KMS-11 (cell line): ENCODE data around the gene TOMM7.

Experiments
- H2AFZ ChIP-seq: fragments of 200-600 bp; sonication (generic); 2 replicates; pipeline ENCODE4 v1.6.1; 2016; ENCODE audit warnings: antibody characterized with exemption, mixed run types, low read depth
- H3K27ac ChIP-seq: fragments of 200-600 bp; sonication (generic); 2 replicates; pipeline ENCODE4 v1.6.1; 2016; ENCODE audit warnings: mild to moderate bottlenecking, mixed run types
- H3K27me3 ChIP-seq: fragments of 200-600 bp; sonication (generic); 2 replicates; pipeline ENCODE4 v1.6.1; 2017; ENCODE audit warnings: mild to moderate bottlenecking, low read depth, mixed run types, moderate library complexity; ENCODE audit not compliant: insufficient read depth
- H3K36me3 ChIP-seq: fragments of 200-600 bp; sonication (generic); 2 replicates; pipeline ENCODE4 v1.6.1; 2017; ENCODE audit warnings: mild to moderate bottlenecking, mixed run types; ENCODE audit not compliant: insufficient read depth
- H3K4me1 ChIP-seq: fragments of 200-600 bp; sonication (generic); 2 replicates; pipeline ENCODE4 v1.6.1; 2016; ENCODE audit warnings: mild to moderate bottlenecking, low read depth, mixed run types; ENCODE audit not compliant: poor library complexity, severe bottlenecking
- H3K4me2 ChIP-seq: fragments of 200-600 bp; sonication (generic); 2 replicates; pipeline ENCODE4 v1.7.0; 2016; ENCODE audit warnings: mild to moderate bottlenecking, mixed run types
- H3K4me3 ChIP-seq: fragments of 200-600 bp; sonication (generic); IDR thresholded peaks from 2 replicates; pipeline ENCODE4 v1.6.1; 2017; ENCODE audit warnings: low read depth, low read length, mixed read lengths; ENCODE audit not compliant: insufficient read depth
- H3K79me2 ChIP-seq: fragments of 200-600 bp; sonication (generic); 2 replicates; pipeline ENCODE4 v1.6.1; 2016; ENCODE audit warnings: low read depth, mixed run types; ENCODE audit not compliant: insufficient read depth
- H3K9ac ChIP-seq: fragments of 200-600 bp; sonication (generic); 2 replicates; pipeline ENCODE4 v1.6.1; 2016; ENCODE audit warnings: mild to moderate bottlenecking, mixed run types
- H4K20me1 ChIP-seq: fragments of 200-600 bp; sonication (generic); 2 replicates; pipeline ENCODE4 v1.6.1; 2016; ENCODE audit warnings: mild to moderate bottlenecking, mixed run types; ENCODE audit not compliant: insufficient read depth
- TF ChIP-seq, protein P1 (sequence below): fragments of 200-600 bp; sonication (generic); conservative IDR thresholded peaks from 2 replicates; pipeline ENCODE4 v1.6.1; 2017; ENCODE audit warnings: low read depth, mild to moderate bottlenecking, antibody characterized with exemption, low read length, moderate library complexity, mixed read lengths

The TOMM7 gene

DNA sequence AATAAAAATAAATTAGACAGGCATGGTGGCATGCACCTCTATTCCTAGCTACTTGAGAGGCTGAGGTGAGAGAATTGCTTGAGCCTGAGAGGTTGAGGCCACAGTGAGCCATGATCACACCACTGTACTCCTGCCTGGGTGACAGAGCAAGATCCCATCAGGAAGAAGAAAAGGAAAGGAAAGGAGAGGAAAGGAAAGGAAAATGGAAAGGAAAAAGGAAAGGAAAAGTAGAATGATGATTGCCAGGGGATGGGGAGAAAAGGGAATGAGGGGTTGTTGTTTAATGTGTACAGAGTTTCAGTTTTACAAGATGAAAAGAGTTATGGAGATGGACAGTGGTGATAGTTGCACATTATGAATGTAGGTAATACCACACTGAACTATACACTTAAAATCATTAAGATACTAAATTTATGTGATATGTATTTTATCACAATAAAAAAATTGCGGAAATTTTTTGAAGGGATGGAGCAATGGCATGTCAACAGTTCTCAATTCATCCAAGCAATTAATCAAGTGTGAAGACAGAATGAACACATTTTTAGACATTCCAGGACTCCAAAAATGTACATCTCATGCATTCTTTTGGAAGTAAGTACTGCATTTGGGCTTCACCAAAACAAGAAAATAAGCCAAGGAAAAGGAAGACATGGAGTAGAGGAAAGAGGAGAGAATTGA is 51.3 kb downstream of the TOMM7 start:
- no peak overlapping the region for H3K9ac ChIP-seq
- no peak overlapping the region for H2AFZ ChIP-seq
- no peak overlapping the region for H3K4me2 ChIP-seq
- H3K79me2 ChIP-seq, result no peaks in the 10 kb centered on the region
- H3K27me3 ChIP-seq, result no peaks in the 10 kb centered on the region
- no peaks in the 10 kb centered on the region for H4K20me1 ChIP-seq
- no peaks in the 10 kb centered on the region for H3K4me1 ChIP-seq
- H3K4me3 ChIP-seq, result no peak overlapping the region
- TF ChIP-seq, protein P1, sequence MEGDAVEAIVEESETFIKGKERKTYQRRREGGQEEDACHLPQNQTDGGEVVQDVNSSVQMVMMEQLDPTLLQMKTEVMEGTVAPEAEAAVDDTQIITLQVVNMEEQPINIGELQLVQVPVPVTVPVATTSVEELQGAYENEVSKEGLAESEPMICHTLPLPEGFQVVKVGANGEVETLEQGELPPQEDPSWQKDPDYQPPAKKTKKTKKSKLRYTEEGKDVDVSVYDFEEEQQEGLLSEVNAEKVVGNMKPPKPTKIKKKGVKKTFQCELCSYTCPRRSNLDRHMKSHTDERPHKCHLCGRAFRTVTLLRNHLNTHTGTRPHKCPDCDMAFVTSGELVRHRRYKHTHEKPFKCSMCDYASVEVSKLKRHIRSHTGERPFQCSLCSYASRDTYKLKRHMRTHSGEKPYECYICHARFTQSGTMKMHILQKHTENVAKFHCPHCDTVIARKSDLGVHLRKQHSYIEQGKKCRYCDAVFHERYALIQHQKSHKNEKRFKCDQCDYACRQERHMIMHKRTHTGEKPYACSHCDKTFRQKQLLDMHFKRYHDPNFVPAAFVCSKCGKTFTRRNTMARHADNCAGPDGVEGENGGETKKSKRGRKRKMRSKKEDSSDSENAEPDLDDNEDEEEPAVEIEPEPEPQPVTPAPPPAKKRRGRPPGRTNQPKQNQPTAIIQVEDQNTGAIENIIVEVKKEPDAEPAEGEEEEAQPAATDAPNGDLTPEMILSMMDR, result no peak
- no peak overlapping the region for H3K27ac ChIP-seq
- no peaks in the 10 kb centered on the region for H3K36me3 ChIP-seq

DNA sequence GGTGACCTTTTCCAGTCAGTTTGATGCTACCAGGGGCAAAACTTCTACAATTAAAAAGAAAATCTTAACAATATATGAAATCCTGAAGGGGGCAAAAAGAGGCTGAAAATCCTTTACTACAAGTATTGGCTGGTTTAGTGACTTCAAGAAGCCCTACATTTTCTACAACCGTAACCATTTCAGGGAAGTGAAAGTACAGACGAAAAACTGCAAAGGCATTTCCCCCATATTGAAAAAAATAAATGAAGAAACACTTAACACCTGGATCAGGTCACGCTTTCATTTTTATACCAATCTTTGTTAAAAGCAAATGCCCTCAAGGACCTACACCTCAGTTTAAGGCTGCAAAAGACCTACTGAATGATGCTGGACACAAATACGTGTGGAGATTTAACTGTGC is 57.0 kb downstream of the TOMM7 start:
- Histone ChIP-seq H3K4me3 (no peak overlapping the region), H2AFZ (no peak overlapping the region), H3K79me2 (no peaks in the 10 kb centered on the region), H3K27me3 (no peaks in the 10 kb centered on the region), H3K27ac (no peak overlapping the region), H3K9ac (no peak overlapping the region), H3K36me3 (no peaks in the 10 kb centered on the region), H4K20me1 (no peaks in the 10 kb centered on the region), H3K4me2 (no peak overlapping the region), H3K4me1 (no peaks in the 10 kb centered on the region)
- TF ChIP-seq, protein P1, result no peak
